Astrocyte of the cerebellum (primary cell): ENCODE measurements around the gene RAB28.

Source experiments
- DNase-seq: peaks from one replicate; pipeline ENCODE4 v3.0.0-alpha.2; 2011; ENCODE audit warnings: low read depth
- H3K4me3 ChIP-seq: 2 replicates; pipeline ENCODE4 v1.5.1; 2011; ENCODE audit warnings: mild to moderate bottlenecking, low read depth, low read length, moderate library complexity
- CTCF ChIP-seq: IDR thresholded peaks from 2 replicates; pipeline ENCODE4 v1.5.1; 2012; ENCODE audit warnings: low read length, low read depth, moderate library complexity, mild to moderate bottlenecking; ENCODE audit errors: missing control alignments
- in situ Hi-C: cut with HindIII; loops from 2 replicates; pipeline ENCODE4 v1.10.0; 2017; ENCODE audit warnings: low sequenced_read_pairs

RAB28 gene

GRCh38 chr4:13484122-13484748 is at the start of gene RAB28:
RAB28 (minus strand) TSS chr4:13484340.
- peak within 1 kb of the TSS; percentile 70 for H3K4me3 ChIP-seq
- TF ChIP-seq CTCF, result no peak
- DNase-seq, result peak; percentile 90
- in situ Hi-C loops, result no loop called here

- no peak overlapping the region for H3K4me3 ChIP-seq
- in situ Hi-C loops, result loop anchor here (10.0 kb wide), 1 partner anchor 677 kb away; no protein-coding TSS in a partner anchor
- no peak for TF ChIP-seq CTCF
- DNase-seq, result no peak
Observed at GRCh38 chr4:13531625-13531998, 47.5 kb upstream of the RAB28 start.

GRCh38 chr4:13530823-13531624 is 46.9 kb upstream of the RAB28 start:
- in situ Hi-C loops, result loop anchor here (10.0 kb wide), 1 partner anchor 676 kb away; no protein-coding TSS in a partner anchor
- no peak overlapping the region for H3K4me3 ChIP-seq
- TF ChIP-seq CTCF, result no peak
- DNase-seq, result no peak

GRCh38 chr4:13529128-13529919 is 45.2 kb upstream of the RAB28 start:
- H3K4me3 ChIP-seq, result no peak overlapping the region
- in situ Hi-C loops, result no loop called here
- DNase-seq, result no peak
- TF ChIP-seq CTCF, result no peak

GRCh38 chr4:13528821-13529127 is 44.6 kb upstream of the RAB28 start:
- in situ Hi-C loops, result no loop called here
- DNase-seq, result no peak
- no peak for TF ChIP-seq CTCF
- H3K4me3 ChIP-seq, result no peak overlapping the region

GRCh38 chr4:13527981-13528820 is 44.1 kb upstream of the RAB28 start:
- no peak for TF ChIP-seq CTCF
- no peak for DNase-seq
- no peak overlapping the region for H3K4me3 ChIP-seq
- in situ Hi-C loops, result no loop called here
